ENCODE measurements around the gene LYZL6.

Gene LYZL6

GRCh38 chr17:35912942-35913341 lies 30.6 kb downstream of the LYZL6 start:
- Histone ChIP-seq H3K27me3 (ENCODE audit: insufficient read depth, poor library complexity, severe bottlenecking) (no peaks in the 10 kb centered on the region), H3K27ac (replicated peaks) (no peak overlapping the region), H3K4me3 (replicated peaks; ENCODE audit: insufficient read depth, low read length) (no peak overlapping the region)
- TF ChIP-seq SPI1 (IDR thresholded peaks at IDR 0.05; ENCODE audit: borderline replicate concordance, low read depth) (no peak), GABPA (IDR thresholded peaks at IDR 0.05; ENCODE audit: low read depth) (no peak), POLR2AphosphoS5 (IDR thresholded peaks at IDR 0.05; ENCODE audit: low read depth) (no peak), CTCF (IDR thresholded peaks at IDR 0.05; ENCODE audit: insufficient read depth, low read length) (no peak), REST (IDR thresholded peaks at IDR 0.05; ENCODE audit: insufficient replicate concordance, low read depth) (no peak)
- DNase-seq (ENCODE audit: low read depth in 1 of 2, low spot score in 1 of 2) = no peak

- H3K4me3 ChIP-seq (replicated peaks; ENCODE audit: insufficient read depth, low read length) = no peak overlapping the region
- H3K27me3 ChIP-seq (ENCODE audit: insufficient read depth, poor library complexity, severe bottlenecking) = no peaks in the 10 kb centered on the region
- no peak overlapping the region for H3K27ac ChIP-seq (replicated peaks)
- TF ChIP-seq CTCF (IDR thresholded peaks at IDR 0.05; ENCODE audit: insufficient read depth, low read length) (no peak), POLR2AphosphoS5 (IDR thresholded peaks at IDR 0.05; ENCODE audit: low read depth) (no peak), SPI1 (IDR thresholded peaks at IDR 0.05; ENCODE audit: borderline replicate concordance, low read depth) (no peak), GABPA (IDR thresholded peaks at IDR 0.05; ENCODE audit: low read depth) (no peak), REST (IDR thresholded peaks at IDR 0.05; ENCODE audit: insufficient replicate concordance, low read depth) (no peak)
- no peak for DNase-seq (ENCODE audit: low read depth in 1 of 2, low spot score in 1 of 2)
These were observed 31.1 kb downstream of the LYZL6 start for GRCh38 chr17:35912339-35912912.

GRCh38 chr17:35909408-35909807 lies 34.1 kb downstream of the LYZL6 start:
- H3K27me3 ChIP-seq (ENCODE audit: insufficient read depth, poor library complexity, severe bottlenecking) = no peaks in the 10 kb centered on the region
- TF ChIP-seq REST (IDR thresholded peaks at IDR 0.05; ENCODE audit: insufficient replicate concordance, low read depth) (no peak), POLR2AphosphoS5 (IDR thresholded peaks at IDR 0.05; ENCODE audit: low read depth) (no peak), GABPA (IDR thresholded peaks at IDR 0.05; ENCODE audit: low read depth) (no peak), CTCF (IDR thresholded peaks at IDR 0.05; ENCODE audit: insufficient read depth, low read length) (no peak), SPI1 (IDR thresholded peaks at IDR 0.05; ENCODE audit: borderline replicate concordance, low read depth) (no peak)
- H3K4me3 ChIP-seq (replicated peaks; ENCODE audit: insufficient read depth, low read length) = no peak overlapping the region
- DNase-seq (ENCODE audit: low read depth in 1 of 2, low spot score in 1 of 2) = no peak
- no peak overlapping the region for H3K27ac ChIP-seq (replicated peaks)
